GM15510 (cell line): Measurements from ENCODE around the gene GRAMD2B.

Experiments
- POLR2A ChIP-seq: IDR thresholded peaks from 3 replicates; pipeline ENCODE4 v1.6.1; 2011; ENCODE audit warnings: borderline replicate concordance; ENCODE audit not compliant: insufficient read length; ENCODE audit errors: extremely low read depth

Gene GRAMD2B

DNA sequence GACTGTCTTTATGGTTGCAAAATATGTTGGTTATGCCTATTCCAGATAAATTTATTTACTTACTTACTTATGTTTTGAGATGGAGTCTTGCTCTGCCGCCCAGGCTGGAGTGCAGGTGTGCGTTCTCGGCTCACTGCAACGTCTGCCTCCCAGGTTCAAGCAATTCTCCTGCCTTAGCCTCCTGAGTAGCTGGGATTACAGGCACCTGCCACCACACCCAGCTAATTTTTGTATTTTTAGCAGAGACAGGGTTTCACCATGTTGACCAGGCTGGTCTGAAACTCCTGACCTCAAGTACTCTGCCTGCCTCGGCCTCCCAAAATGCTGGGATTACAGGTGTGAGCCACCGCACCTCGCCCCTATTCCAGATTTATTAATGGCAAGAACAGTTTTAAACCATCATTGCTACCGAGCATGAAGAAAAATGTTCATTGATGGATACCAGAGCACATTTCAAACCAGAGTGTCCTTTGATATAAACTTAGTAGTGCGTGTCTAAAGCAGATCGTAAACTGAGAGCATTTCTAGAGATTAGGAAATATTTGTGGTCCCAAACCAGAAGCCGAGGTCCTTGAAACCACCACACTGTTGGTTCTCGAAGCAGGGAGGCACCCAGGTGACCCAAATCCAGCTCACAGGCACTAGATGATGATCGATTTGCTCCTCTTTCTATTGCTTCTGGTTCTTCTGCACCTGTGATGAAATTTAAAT is 85.2 kb downstream of the GRAMD2B start:
- TF ChIP-seq POLR2A, result no peak

DNA sequence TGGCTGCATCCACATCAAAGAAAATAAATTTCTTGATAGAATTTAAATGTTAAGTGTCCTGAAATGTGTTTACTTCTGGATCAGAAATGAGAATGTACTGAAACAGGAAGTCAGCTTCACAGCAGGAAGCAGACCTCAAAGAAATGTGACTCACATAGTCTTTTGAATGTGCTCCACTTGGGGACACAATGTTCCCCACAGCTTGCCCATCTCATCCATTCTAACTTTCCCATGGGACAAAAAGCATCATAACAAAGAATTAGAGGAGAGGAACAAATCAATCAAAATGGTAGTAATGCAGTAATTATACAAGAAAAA is 85.7 kb downstream of the GRAMD2B start:
- TF ChIP-seq POLR2A, result no peak

- no peak for TF ChIP-seq POLR2A
Observed at GRCh38 chr5:126509339-126509738, 86.1 kb downstream of the GRAMD2B start.

DNA sequence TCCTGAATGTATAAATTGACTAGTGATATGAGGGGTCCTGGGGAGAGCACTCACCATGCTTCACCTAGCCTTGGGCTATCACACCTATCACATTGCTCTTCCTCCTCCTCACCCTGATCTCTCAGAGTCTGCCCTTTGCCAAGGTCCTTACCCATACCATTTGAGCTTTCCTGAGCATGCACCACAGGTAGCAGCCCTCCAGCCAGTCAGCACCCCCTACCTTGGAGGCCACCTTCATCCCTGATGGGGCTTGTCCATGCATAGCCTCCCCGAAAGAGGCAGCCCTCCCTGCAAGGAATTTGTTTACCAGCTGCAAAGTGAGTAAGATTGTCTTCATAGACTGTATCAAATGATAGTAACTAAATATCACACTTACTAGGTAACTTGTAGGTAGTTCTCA is 88.8 kb downstream of the GRAMD2B start:
- TF ChIP-seq POLR2A, result no peak

DNA sequence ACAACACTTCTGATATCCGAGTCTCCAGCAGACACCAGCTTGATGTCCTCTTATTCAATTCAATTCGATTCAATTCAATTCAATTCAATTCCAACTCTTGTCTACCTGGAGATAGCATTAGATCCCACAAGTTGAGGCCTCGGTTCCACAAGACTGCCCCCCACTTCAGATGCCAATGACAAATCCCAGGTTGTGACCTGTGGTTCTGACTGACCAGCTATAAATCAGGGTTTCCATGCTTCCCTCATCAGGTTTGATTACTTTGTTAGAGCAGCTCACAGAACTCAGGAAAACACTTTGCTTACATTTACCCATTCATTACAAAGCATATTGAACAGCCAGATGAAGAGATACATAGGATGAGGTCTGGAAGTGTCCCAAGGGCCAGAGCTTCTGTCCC is 89.2 kb downstream of the GRAMD2B start:
- TF ChIP-seq POLR2A, result no peak

DNA sequence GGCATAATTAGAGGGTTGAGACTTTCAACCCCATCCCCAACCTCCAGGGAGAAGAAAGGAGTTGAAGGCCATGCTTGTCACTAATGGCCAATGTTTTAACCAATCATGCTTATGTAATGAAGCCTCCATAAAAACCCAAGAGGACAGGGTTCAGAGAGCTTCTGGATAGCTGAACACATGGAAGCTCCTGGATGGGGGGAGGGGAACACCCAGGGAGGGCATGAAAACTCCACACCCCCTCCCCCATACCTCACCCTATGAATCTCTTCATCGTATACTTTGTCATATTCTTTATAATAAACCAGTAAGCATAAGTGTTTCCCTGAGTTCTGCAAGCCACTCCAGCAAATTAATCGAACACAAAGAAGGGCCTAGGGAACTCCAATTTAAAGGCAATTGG is 90.1 kb downstream of the GRAMD2B start:
- TF ChIP-seq POLR2A, result no peak

DNA sequence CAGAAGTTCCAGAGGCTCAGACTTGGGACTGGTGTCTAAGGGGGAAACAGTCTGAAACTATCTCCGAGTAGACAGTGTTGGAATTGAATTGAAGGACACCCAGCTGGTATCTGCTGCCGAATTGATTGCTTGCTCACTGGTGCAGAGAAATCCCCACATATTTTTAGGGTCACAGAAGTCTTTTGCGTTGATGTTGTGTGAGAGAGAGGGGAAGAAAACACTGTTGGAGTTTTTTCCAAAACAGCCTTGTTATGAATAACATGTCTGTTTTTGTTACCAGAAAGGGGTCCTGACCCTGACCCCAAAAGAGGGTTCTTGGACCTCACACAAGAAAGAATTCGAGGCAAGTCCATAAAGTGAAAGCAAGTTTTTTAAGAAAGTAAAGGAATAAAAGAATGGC is 90.5 kb downstream of the GRAMD2B start:
- TF ChIP-seq POLR2A, result no peak

DNA sequence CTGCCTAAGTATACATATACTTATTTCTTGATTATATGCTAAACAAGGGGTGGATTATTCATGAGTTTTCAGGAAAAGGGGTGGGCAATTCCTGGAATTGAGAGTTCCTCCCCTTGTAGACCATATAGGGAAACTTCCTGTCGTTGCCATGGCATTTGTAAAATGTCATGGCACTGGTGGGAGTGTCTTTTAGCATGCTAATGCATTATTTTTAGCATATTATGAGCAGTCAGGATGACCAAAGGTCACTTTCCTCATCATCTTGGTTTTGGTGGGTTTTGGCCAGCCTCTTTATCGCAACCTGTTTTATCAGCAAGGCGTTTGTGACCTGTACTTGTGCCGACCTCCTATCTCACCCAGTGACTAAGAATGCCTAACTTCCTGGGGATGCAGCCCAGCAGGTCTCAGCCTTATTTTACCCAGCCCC is 90.9 kb downstream of the GRAMD2B start:
- TF ChIP-seq POLR2A, result no peak

- no peak for TF ChIP-seq POLR2A
Observed at GRCh38 chr5:126514558-126515141, 91.4 kb downstream of the GRAMD2B start.

- no peak for TF ChIP-seq POLR2A
Observed at GRCh38 chr5:126515337-126515736, 92.1 kb downstream of the GRAMD2B start.

- TF ChIP-seq POLR2A, result no peak
Observed at GRCh38 chr5:126516133-126516532, 92.9 kb downstream of the GRAMD2B start.

GRCh38 chr5:126516852-126517251 is 93.6 kb downstream of the GRAMD2B start:
- no peak for TF ChIP-seq POLR2A

- TF ChIP-seq POLR2A, result no peak
Observed at GRCh38 chr5:126519637-126520592, 96.7 kb downstream of the GRAMD2B start.

DNA sequence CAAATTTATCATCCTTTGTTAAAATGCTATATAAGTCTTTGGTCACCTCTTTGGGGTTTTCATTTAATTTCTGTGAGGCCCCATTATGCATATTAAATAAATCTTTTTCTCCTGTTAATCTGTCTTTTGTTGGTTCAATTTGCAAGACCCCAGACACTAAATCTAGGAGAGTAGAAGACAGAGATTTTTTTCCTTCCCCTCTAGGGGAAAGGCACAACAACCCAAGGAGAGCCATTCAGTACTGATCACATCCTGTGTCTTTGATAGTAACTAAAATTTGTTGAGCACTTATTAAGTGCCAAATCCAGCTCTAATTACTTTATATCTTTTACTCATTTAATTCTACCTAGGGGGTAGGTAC is 97.4 kb downstream of the GRAMD2B start:
- no peak for TF ChIP-seq POLR2A

DNA sequence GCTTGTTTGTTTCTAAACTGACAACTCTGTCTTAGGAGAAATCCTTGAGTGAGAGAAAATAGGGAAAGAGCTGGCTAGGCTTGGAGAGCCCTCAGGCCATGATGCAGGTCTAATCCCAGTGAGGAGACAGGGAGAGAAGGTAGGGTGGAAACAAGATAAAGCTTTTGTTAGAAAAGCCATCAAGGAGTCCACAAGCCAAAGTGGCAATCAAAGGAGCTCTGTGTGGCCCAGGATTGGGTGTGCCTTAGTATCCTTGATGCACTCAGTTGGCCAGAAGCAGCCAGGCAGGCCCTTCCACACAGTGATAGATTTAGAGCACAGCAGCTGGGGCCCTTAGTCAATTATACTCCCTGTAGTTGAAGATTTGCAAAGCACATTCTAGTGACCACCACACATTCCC is 97.9 kb downstream of the GRAMD2B start:
- TF ChIP-seq POLR2A, result no peak

DNA sequence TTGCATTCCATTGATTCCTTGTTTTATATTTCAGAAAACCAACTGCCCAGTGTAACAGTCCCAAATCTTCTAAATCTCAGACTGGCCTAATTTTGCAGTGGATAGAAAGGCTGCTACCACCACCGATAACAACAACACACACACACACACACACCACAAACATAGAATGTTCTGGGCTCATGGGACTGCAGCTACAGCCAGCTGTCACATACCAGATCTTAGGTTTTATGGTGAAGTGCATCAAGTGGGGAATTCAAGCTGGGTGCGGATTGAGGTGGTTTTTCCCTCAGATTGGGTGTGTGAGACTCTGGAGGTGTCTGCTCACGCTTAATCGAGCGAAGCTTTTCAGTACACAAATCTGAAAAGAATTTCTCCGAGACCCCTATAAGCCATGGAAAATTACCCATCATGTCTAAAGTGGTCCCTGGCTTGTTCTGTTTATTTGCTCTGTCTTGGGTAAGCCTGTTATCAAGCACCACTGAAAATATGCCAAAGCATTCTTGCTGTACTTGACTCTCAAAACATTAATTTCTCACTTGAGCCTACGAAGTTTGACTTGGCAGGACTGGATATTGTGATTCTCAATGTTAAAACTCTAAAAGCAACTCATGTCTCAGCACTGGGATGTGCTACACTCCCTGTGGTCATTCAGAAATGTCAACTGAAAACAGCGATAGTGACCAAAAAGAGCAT is 100.8 kb downstream of the GRAMD2B start:
- TF ChIP-seq POLR2A, result no peak

DNA sequence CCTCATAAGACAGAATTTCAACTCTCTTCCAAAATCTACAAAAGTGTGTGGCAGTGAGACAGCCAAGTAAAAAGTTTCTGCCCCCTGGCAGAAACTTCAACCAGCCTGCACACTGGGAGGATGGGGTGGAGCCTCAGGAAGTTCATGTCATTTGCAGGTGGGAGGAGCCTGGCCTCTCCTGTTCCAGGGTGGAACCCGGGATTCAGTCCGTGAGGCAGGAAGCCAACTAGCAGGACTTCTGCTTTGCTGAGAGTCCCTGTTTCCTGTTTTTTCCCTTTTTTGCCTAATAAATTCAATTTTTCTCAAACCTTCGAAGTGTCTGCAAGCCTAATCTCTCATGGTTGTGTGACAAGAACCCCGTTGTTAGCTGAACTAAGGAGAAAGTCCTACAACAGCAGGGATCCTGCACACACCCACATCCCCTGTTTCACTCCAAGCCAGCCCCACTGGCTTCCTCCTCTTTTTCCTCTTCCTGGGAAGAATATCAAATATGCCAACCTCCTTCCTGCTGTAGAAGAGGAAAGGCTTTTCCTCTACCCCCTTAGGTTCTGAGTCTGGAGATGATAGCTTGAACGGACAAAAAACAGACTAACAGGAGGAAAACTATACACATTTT is 102.5 kb downstream of the GRAMD2B start:
- TF ChIP-seq POLR2A, result no peak
